ENCODE data around the gene VEGFA. TPM values are rescaled to one million over a fixed set of nuclear protein-coding genes. Genes with fewer than 3 reads are reported as not detected.

VEGFA gene
- polyA plus RNA-seq, 2 of the 4 experiments (the other 2 are of a cell fraction): 35.8 to 83.7 TPM

DNA sequence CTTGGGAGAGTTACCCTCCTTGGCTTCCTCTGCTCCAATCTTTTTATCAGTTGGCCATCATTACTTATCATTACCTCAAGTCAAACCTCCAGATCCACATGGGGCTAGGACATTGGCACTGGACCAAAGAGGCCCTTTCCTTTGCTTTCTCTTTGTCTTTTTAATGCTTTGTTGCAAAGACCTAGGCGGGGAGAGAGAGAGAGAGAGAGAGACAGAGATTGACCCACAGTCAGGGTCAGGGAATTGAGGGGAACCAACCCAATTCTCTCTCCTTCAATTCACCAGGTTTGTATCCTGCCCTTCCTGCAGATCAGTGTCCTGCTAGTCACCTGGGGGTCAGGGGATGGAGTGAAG is 3.5 kb upstream of the VEGFA start:
- Histone ChIP-seq H3K4me1 (no peaks in the 10 kb centered on the region), H3K27ac (no peak overlapping the region), H3K4me2 (no peak overlapping the region), H3K4me3 (no peak overlapping the region), H3K9me3 (no peaks in the 10 kb centered on the region)
- CTCF ChIA-PET: interaction anchor here (1.3 to 8.6 kb wide), 2 partner anchors 308 to 313 kb away, joined by 5 to 52 read pairs; no protein-coding TSS in a partner anchor
- ATAC-seq: no peak
- 65% methylated on average over 1 of the region's 1 CpG for WGBS (ENCODE audit: missing lambda C conversion rate)
- FAIRE-seq: no peak
- POLR2A ChIA-PET: no interaction called here
- no peak for DNase-seq (ENCODE audit: low read depth in 1 of 2, low spot score in 1 of 2)
- TF ChIP-seq TP53 (CRISPR knock-in tag; IDR thresholded peaks at IDR 0.05) (no peak), SMC3 (IDR thresholded peaks at IDR 0.05) (no peak), FOXS1 (CRISPR knock-in tag; IDR thresholded peaks at IDR 0.05) (no peak), HOXA7 (CRISPR knock-in tag; IDR thresholded peaks at IDR 0.05) (no peak)
- TF ChIP-seq, protein P1, sequence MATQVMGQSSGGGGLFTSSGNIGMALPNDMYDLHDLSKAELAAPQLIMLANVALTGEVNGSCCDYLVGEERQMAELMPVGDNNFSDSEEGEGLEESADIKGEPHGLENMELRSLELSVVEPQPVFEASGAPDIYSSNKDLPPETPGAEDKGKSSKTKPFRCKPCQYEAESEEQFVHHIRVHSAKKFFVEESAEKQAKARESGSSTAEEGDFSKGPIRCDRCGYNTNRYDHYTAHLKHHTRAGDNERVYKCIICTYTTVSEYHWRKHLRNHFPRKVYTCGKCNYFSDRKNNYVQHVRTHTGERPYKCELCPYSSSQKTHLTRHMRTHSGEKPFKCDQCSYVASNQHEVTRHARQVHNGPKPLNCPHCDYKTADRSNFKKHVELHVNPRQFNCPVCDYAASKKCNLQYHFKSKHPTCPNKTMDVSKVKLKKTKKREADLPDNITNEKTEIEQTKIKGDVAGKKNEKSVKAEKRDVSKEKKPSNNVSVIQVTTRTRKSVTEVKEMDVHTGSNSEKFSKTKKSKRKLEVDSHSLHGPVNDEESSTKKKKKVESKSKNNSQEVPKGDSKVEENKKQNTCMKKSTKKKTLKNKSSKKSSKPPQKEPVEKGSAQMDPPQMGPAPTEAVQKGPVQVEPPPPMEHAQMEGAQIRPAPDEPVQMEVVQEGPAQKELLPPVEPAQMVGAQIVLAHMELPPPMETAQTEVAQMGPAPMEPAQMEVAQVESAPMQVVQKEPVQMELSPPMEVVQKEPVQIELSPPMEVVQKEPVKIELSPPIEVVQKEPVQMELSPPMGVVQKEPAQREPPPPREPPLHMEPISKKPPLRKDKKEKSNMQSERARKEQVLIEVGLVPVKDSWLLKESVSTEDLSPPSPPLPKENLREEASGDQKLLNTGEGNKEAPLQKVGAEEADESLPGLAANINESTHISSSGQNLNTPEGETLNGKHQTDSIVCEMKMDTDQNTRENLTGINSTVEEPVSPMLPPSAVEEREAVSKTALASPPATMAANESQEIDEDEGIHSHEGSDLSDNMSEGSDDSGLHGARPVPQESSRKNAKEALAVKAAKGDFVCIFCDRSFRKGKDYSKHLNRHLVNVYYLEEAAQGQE (IDR thresholded peaks at IDR 0.05): no peak

DNA sequence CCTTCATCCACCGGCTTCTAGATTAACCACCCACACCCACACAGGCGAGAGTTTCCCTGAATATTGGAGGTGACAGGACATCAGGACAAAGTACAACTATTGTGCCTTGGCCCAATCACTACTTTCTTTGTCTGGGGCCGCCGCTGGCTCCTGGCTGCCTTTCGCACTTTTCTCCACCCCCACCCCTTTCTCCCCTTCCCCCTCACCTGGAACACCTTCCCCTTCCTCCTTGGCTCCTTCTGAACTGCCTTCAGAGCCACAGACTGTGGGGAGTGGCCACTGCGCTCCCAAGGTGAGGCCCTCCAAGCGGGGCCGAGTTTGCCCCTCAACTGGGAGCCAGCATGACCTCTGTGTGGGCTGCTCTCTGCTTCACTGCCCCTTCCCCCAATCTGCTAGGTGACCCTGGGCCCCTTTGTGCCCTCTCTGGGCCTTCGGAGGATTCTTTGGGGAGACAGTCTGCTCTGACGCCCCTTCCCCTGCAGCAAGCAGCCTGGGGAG is 3.0 kb upstream of the VEGFA start:
- no peak overlapping the region for H3K4me3 ChIP-seq
- no peak overlapping the region for H3K4me2 ChIP-seq
- no peaks in the 10 kb centered on the region for H3K4me1 ChIP-seq
- 83% methylated on average over 7 of the region's 10 CpGs for WGBS (ENCODE audit: missing lambda C conversion rate)
- no peak overlapping the region for H3K27ac ChIP-seq
- CTCF ChIA-PET: interaction anchor here (0.9 to 4.8 kb wide), 5 partner anchors 30 to 310 kb away, joined by 5 to 235 read pairs (median 10); no protein-coding TSS in a partner anchor
- DNase-seq (ENCODE audit: low read depth in 1 of 2, low spot score in 1 of 2): no peak
- TF ChIP-seq FOSB (CRISPR knock-in tag; IDR thresholded peaks at IDR 0.05) (no peak), RARB (CRISPR knock-in tag; IDR thresholded peaks at IDR 0.05) (no peak), PHF8 (IDR thresholded peaks at IDR 0.05; ENCODE audit: borderline replicate concordance, low read depth) (no peak)
- TF ChIP-seq, protein P2, sequence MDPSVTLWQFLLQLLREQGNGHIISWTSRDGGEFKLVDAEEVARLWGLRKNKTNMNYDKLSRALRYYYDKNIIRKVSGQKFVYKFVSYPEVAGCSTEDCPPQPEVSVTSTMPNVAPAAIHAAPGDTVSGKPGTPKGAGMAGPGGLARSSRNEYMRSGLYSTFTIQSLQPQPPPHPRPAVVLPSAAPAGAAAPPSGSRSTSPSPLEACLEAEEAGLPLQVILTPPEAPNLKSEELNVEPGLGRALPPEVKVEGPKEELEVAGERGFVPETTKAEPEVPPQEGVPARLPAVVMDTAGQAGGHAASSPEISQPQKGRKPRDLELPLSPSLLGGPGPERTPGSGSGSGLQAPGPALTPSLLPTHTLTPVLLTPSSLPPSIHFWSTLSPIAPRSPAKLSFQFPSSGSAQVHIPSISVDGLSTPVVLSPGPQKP (IDR thresholded peaks at IDR 0.05; ENCODE audit: low read depth, low read length): no peak
- TF ChIP-seq, protein P1 (IDR thresholded peaks at IDR 0.05): no peak
- POLR2A ChIA-PET: no interaction called here
- no peak for ATAC-seq
- FAIRE-seq: no peak
- no peaks in the 10 kb centered on the region for H3K9me3 ChIP-seq

DNA sequence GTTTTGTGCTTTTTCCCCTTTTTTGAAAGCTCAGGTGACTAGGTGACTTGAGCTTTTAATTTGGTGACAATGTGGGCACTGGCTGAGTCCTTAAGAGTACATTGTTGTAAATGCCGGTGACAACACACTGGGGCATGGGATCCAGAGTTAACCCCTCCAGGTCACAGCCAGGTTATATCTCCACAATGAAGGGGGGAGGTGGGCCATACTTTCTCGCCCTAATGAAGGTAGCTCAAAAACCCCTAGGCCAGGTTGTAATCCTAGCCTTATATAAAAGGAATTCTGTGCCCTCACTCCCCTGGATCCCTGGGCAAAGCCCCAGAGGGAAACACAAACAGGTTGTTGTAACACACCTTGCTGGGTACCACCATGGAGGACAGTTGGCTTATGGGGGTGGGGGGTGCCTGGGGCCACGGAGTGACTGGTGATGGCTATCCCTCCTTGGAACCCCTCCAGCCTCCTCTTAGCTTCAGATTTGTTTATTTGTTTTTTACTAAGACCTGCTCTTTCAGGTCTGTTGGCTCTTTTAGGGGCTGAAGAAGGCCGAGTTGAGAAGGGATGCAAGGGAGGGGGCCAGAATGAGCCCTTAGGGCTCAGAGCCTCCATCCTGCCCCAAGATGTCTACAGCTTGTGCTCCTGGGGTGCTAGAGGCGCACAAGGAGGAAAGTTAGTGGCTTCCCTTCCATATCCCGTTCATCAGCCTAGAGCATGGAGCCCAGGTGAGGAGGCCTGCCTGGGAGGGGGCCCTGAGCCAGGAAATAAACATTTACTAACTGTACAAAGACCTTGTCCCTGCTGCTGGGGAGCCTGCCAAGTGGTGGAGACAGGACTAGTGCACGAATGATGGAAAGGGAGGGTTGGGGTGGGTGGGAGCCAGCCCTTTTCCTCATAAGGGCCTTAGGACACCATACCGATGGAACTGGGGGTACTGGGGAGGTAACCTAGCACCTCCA is 2.2 kb upstream of the VEGFA start:
- no peak overlapping the region for H3K27ac ChIP-seq
- H3K4me1 ChIP-seq: no peaks in the 10 kb centered on the region
- no peak overlapping the region for H3K4me3 ChIP-seq
- no peak for FAIRE-seq
- DNase-seq (ENCODE audit: low read depth in 1 of 2, low spot score in 1 of 2): no peak
- H3K4me2 ChIP-seq: no peak overlapping the region
- CTCF ChIA-PET: interaction anchor here (0.9 to 4.8 kb wide), 15 partner anchors 8 to 317 kb away, joined by 3 to 235 read pairs (median 10); no protein-coding TSS in a partner anchor
- POLR2A ChIA-PET: no interaction called here
- ATAC-seq: no peak
- WGBS (ENCODE audit: missing lambda C conversion rate): 76% methylated on average over 7 of the region's 8 CpGs
- H3K9me3 ChIP-seq: no peaks in the 10 kb centered on the region
- TF ChIP-seq HOXA7 (CRISPR knock-in tag; IDR thresholded peaks at IDR 0.05): no peak
- TF ChIP-seq, protein P2 (IDR thresholded peaks at IDR 0.05; ENCODE audit: low read depth, low read length): no peak
- TF ChIP-seq ZFP36 (IDR thresholded peaks at IDR 0.05; ENCODE audit: borderline replicate concordance, partially characterized antibody): no peak
- TF ChIP-seq RARB (CRISPR knock-in tag; IDR thresholded peaks at IDR 0.05): no peak
- TF ChIP-seq, protein P3, sequence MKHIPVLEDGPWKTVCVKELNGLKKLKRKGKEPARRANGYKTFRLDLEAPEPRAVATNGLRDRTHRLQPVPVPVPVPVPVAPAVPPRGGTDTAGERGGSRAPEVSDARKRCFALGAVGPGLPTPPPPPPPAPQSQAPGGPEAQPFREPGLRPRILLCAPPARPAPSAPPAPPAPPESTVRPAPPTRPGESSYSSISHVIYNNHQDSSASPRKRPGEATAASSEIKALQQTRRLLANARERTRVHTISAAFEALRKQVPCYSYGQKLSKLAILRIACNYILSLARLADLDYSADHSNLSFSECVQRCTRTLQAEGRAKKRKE (CRISPR knock-in tag; IDR thresholded peaks at IDR 0.05; ENCODE audit: low read depth): no peak
- TF ChIP-seq TFCP2L1 (CRISPR knock-in tag; IDR thresholded peaks at IDR 0.05): no peak
- no peak for TF ChIP-seq FOXS1 (CRISPR knock-in tag; IDR thresholded peaks at IDR 0.05)
- no peak for TF ChIP-seq POLR2AphosphoS2 (conservative IDR thresholded peaks at IDR 0.05; ENCODE audit: low read length)
- TF ChIP-seq, protein P4, sequence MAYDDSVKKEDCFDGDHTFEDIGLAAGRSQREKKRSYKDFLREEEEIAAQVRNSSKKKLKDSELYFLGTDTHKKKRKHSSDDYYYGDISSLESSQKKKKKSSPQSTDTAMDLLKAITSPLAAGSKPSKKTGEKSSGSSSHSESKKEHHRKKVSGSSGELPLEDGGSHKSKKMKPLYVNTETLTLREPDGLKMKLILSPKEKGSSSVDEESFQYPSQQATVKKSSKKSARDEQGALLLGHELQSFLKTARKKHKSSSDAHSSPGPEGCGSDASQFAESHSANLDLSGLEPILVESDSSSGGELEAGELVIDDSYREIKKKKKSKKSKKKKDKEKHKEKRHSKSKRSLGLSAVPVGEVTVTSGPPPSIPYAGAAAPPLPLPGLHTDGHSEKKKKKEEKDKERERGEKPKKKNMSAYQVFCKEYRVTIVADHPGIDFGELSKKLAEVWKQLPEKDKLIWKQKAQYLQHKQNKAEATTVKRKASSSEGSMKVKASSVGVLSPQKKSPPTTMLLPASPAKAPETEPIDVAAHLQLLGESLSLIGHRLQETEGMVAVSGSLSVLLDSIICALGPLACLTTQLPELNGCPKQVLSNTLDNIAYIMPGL (CRISPR knock-in tag; IDR thresholded peaks at IDR 0.05; ENCODE audit: borderline replicate concordance): no peak
- no peak for TF ChIP-seq POLR2A (IDR thresholded peaks at IDR 0.05; ENCODE audit: low read length)

Data from A549 (cell line).